HCT116 (cell line): ENCODE results near the gene HK3.

ENCODE experiments used
- ATF3 ChIP-seq: IDR thresholded peaks from 2 replicates; pipeline ENCODE4 v1.6.1; 2012
- CTCF ChIP-seq, 3 experiments: fragments of 200-600 bp in 1 of 3; sonication (generic) in 1 of 3; IDR thresholded peaks in 2 of 3; conservative IDR thresholded peaks in 1 of 3; 2 replicates each; pipeline ENCODE4 v1.5.1; 2012 to 2017; ENCODE audit warnings: low read depth in 2 of 3, low read length in 2 of 3, antibody characterized with exemption in 1 of 3, borderline replicate concordance in 1 of 3, control low read depth in 1 of 3, mild to moderate bottlenecking in 1 of 3, mixed read lengths in 1 of 3, mixed run types in 1 of 3, moderate library complexity in 1 of 3; ENCODE audit not compliant: insufficient read depth in 1 of 3
- EGR1 ChIP-seq: IDR thresholded peaks from 2 replicates; pipeline ENCODE4 v1.6.1; 2012; ENCODE audit warnings: low read depth
- EZH2 ChIP-seq: fragments of 200-600 bp; sonication (generic); IDR thresholded peaks from 2 replicates; pipeline ENCODE4 v1.6.1; 2017; ENCODE audit warnings: antibody characterized with exemption, mixed run types
- EZH2phosphoT487 ChIP-seq: fragments of 200-600 bp; IDR thresholded peaks from 2 replicates; pipeline ENCODE4 v1.6.1; 2018; ENCODE audit warnings: antibody characterized with exemption, borderline replicate concordance
- JUND ChIP-seq: IDR thresholded peaks from 2 replicates; pipeline ENCODE4 v1.6.1; 2012
- POLR2A ChIP-seq: IDR thresholded peaks from 2 replicates; pipeline ENCODE4 v1.7.0; 2011; ENCODE audit warnings: borderline replicate concordance; ENCODE audit not compliant: insufficient read depth, insufficient read length; ENCODE audit errors: extremely low read depth
- POLR2AphosphoS5 ChIP-seq: IDR thresholded peaks from 2 replicates; pipeline ENCODE4 v1.6.1; 2011; ENCODE audit warnings: mild to moderate bottlenecking, low read depth, low read length, moderate library complexity
- ZNF274 ChIP-seq: fragments of 200-500 bp; sonication (Bioruptor generic); IDR thresholded peaks from 2 replicates; pipeline ENCODE4 v1.6.1; 2014; ENCODE audit warnings: mild to moderate bottlenecking, low read depth, low read length, inconsistent platforms

- TF ChIP-seq POLR2A: no peak
- no peak for TF ChIP-seq CTCF (IDR thresholded peaks at IDR 0.05 in 2 of 3, conservative IDR thresholded peaks at IDR 0.05 in 1 of 3; ENCODE audit: borderline replicate concordance in 1 of 3, insufficient read depth in 1 of 3, low read depth in 2 of 3, low read length in 2 of 3)
- TF ChIP-seq JUND: no peak
- TF ChIP-seq EZH2phosphoT487: no peak
- TF ChIP-seq EGR1: no peak
- no peak for TF ChIP-seq EZH2
- TF ChIP-seq ATF3: no peak
- no peak for TF ChIP-seq POLR2AphosphoS5
- TF ChIP-seq ZNF274: no peak
These were observed 2.3 kb upstream of the HK3 start for GRCh38 chr5:176901260-176902101.
